NCI-H510A (cell line): ENCODE results near the gene GABPB2.

Experiments used
- DNase-seq: peaks from one replicate; lab custom pipeline; 2025; lab: John Stamatoyannopoulos, UW

Gene GABPB2

GRCh38 chr1:151133018-151133806, 62.7 kb downstream of the GABPB2 start:
- no peak for DNase-seq

GRCh38 chr1:151134396-151134795, 63.8 kb downstream of the GABPB2 start:
- no peak for DNase-seq

- DNase-seq: no peak
Measured at GRCh38 chr1:151134991-151135390, 64.4 kb downstream of the GABPB2 start.

GRCh38 chr1:151135433-151136385, 65.1 kb downstream of the GABPB2 start:
- DNase-seq: no peak

- no peak for DNase-seq
Measured at GRCh38 chr1:151137789-151138188, 67.2 kb downstream of the GABPB2 start.

- no peak for DNase-seq
Measured at GRCh38 chr1:151142411-151143056, 72.0 kb downstream of the GABPB2 start.

- no peak for DNase-seq
Measured at GRCh38 chr1:151143057-151143435, 72.5 kb downstream of the GABPB2 start.

- DNase-seq: no peak
Measured at GRCh38 chr1:151143986-151144385, 73.4 kb downstream of the GABPB2 start.

DNA sequence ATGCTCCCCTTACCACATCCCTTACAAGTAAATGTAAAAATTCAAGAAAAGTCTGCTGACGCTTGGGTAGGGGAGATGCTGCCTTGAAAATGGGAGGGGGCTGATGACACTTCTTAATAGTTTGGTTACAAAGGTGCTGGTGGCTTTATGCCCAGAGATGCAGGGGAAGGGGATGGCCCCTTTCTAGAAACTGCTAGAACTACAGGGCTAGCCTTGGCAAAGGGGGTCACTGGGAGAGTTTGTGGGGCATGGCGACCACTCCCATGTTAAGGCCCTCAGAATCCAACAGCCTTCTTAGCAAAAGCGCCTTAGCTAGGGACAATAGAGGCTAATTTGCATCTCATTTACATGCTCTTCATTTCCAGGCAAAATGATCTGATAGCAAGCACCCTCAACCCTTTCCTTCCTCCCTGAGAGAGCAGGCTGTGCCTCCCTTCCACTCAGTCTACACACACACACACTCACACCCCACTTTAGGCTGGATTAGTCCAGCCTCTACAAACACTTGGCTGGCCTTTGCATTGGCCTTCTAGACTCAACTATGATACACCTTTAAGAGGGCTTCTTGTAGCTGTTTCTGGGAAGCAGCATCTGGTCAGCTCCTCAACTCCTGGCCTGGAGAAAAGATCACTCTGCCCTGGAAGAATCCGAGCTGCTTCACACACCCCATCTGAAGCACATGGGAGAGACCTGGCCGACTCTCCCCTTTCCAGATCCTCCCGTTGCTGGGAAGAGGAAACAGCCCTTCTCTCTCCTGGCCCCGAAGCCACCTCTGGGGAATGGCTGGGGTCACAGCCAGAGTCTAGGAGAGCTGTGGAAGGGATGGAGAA, 74.1 kb downstream of the GABPB2 start:
- no peak for DNase-seq

- DNase-seq: no peak
Measured at GRCh38 chr1:151145304-151146071, 74.9 kb downstream of the GABPB2 start.

DNA sequence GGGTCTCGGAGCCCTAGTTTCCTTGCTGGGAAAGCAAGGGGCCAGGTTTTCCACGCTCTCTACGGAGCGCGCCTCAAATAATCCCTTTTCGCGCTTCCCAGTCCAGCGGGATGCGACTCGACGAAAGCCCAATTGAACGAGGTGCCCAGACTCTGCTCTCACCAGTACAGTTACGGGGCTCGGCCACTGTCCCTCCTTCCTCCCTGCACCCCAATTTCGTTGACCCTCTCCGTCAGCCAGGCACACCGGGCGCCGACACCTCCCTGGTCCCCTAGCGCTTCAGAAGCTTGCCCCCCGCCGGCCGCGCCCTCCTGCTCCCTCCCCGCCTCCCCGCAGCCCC, 75.5 kb downstream of the GABPB2 start:
- no peak for DNase-seq

DNA sequence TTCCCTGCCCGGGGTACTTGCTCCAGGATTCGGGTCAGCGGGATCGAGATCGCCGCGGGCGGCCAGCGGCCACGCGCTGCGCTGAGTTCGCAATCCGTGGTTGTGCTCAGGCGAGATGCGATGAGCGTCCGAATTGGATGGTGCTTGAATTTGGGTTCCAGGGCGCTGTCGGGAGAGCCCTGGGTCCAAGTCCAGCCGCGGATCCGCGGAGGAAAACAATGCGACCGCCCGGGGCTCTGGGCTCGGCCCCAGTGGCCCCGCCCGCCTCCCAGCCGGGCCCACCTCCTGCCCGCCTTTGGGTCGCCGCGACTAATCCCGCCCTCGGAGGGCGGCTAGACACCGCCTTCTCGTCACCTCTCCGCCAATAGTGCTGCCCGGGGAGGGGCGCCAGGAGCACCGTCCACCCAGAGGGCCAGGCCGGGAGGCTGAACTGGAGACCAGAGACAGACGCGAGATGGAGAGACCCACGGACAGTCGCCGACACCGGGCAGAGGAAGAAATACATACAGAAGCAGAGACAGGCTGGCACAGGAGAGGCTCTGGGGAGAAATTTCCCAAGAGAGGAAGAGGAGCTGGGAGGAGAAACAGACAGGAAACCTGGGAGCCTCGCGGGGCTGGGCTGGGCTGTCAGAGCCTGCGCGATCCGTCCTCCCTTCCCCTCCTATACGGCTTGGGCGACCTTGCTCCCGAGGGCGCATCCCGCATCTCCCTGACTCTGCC, 76.0 kb downstream of the GABPB2 start, which contains the start of gene SEMA6C:
Gene SEMA6C, minus strand, starts transcription at position 220 of the 720 bp plus-strand sequence. CDS start 4,010 bp downstream, outside the sequence.
- DNase-seq: peak; percentile 89

DNA sequence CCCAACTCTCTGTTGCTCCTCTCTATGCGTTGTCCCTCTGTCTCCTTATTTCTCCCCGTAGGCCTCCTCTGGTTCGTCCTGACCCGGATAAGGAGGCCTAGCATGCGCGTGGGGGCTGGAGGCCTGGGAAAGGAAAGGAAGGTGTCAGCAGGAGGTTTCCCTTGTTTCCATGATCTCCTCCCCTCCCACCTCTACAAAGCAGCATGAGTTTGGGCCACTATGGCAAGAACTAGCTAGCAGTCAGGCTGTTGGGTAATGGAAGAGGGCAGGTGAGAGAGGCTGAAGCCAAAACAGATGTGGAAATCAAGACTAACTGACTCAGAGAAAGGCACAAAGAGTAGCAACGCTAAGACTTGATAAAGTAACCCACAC, 76.6 kb downstream of the GABPB2 start:
- DNase-seq: no peak

DNA sequence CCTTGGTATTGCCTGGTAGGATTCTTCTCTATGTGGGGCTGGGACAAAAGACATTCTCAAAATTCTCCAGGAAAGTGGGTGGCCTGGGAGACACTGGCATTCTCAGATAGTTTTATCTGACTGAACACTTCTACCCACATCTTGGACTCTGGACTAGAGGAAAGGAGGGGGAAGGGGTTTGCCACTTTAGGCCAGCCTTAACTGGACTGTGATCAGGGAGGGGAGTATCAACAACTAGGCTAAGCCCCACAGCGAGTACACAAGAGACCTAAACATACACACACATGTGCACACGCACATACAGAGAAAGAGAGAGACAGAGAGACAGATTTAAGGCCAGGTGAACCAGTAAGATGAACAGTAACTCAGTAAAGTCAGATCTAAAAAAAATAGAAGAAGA, 77.1 kb downstream of the GABPB2 start:
- DNase-seq: no peak

DNA sequence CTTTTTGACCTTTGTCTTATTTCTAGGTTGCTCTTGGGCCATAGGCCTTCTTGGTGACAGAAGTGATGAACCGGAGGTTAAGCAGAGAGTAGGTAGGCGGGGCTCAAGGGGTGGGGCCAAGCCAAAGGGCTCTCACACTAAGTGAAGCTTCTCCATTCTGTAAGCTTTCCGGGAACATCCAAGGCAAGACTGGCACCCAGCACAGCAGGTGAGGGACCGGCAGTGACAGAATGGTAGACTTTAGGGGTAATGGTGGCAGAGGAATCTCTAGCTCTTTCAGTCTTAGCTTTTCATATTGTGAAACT, 85.9 kb downstream of the GABPB2 start, which contains the start of gene TNFAIP8L2:
Gene TNFAIP8L2, plus strand, starts transcription at position 135 of the 305 bp plus-strand sequence. CDS start 2,049 bp downstream, outside the sequence.
- DNase-seq: no peak

- no peak for DNase-seq
Measured at GRCh38 chr1:151157067-151157531, 86.5 kb downstream of the GABPB2 start.

DNA sequence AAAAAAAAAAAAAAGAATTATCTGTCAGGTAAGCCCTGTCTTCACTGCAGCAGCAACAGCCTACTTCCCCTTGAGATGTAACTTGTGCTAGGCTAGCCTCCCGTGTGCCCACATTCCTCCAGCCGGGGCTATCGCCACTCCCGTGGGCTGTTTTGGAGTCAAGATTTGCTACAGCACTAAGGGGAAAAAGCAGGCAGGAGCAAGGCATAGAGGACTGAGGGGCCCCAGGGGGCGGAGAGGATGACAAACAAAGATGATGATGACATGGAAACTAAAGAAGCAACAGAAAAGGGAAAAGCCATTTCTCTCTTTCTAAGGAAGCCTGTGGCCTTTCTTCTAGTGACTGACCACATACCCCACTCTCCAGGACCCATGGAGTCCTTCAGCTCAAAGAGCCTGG, 87.8 kb downstream of the GABPB2 start:
- DNase-seq: no peak

GRCh38 chr1:151158751-151159251, 88.2 kb downstream of the GABPB2 start:
- no peak for DNase-seq

- no peak for DNase-seq
Measured at GRCh38 chr1:151159373-151159772, 88.8 kb downstream of the GABPB2 start.

DNA sequence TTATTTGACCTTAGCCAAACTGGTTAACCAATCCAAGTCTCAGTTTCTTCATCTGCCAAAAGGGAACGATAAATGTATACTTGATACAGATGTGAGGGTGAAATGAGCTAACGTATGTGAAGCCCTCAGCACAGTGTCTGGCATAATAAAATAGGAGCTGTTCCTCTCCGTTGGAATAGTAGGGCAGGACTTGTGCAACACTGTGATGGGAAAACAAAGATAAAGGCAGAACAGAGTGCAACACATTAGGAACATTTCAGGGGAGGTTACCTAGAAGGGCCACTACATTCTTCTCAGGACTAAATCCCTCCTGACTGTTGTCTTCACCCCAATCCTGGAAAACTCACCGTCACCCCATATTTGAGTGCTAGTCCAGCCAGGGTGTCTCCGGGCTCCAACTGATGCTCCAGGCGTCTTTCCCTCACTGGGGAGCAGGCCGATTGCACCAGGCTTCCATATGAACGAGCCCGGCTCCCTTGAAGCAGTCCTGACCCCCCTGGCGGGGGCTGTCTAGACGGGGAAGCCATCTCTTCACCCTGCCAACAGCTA, 94.2 kb downstream of the GABPB2 start:
- DNase-seq: no peak
